Esophagus muscularis mucosa (tissue), 4 donors: ENCODE measurements around the gene RCBTB2. TPM values are rescaled to one million over a fixed set of nuclear protein-coding genes. Genes with fewer than 3 reads are reported as not detected.
A peak's percentile ranks its signal among the peaks of the same experiment; 100 is the strongest.

Experiments used
- DNase-seq: peaks from one replicate; pipeline ENCODE4 v3.0.0-alpha.2; 2017; ENCODE audit errors: extremely low spot score
- H3K27ac ChIP-seq, 4 donors: fragments of 200-600 bp; sonication (generic); replicated peaks in 1 of 4; 1 replicate in 3 of 4; 2 replicates in 1 of 4; pipeline ENCODE4 v1.5.1; 2016 to 2019; ENCODE audit warnings: mild to moderate bottlenecking in 1 of 4
- H3K27me3 ChIP-seq, 4 donors: fragments of 200-600 bp; sonication (generic); one replicate each; pipeline versions ENCODE4 v1.5.1 to v1.6.0; 2016 to 2019
- H3K36me3 ChIP-seq, 4 donors: fragments of 200-600 bp; sonication (generic); one replicate each; pipeline ENCODE4 v1.5.1; 2016 to 2019
- H3K4me1 ChIP-seq, 4 donors: fragments of 200-600 bp; sonication (generic); one replicate each; pipeline ENCODE4 v1.5.1; 2016 to 2019
- H3K4me3 ChIP-seq, 4 donors: fragments of 200-600 bp; sonication (generic); 1 replicate in 2 of 4; 2 replicates in 2 of 4; pipeline ENCODE4 v1.5.1; 2016 to 2019; ENCODE audit warnings: mild to moderate bottlenecking in 4 of 4, moderate library complexity in 1 of 4
- H3K9me3 ChIP-seq, 4 donors: fragments of 200-600 bp; sonication (generic); 1 replicate in 3 of 4; 2 replicates in 1 of 4; pipeline ENCODE4 v1.5.1; 2016 to 2019
- CTCF ChIP-seq, 3 experiments: fragments of 200-600 bp in 2 of 3; fragments of 450-650 bp in 1 of 3; sonication (generic) in 2 of 3; IDR thresholded peaks; one replicate each; pipeline ENCODE4 v1.5.1; 2017 to 2019; ENCODE audit warnings: antibody characterized with exemption in 3 of 3, mild to moderate bottlenecking in 2 of 3, moderate library complexity in 1 of 3
- EP300 ChIP-seq: sonication (generic); formaldehyde crosslinking; IDR thresholded peaks from one replicate; pipeline ENCODE4 v1.6.1; 2017; ENCODE audit warnings: antibody characterized with exemption
- POLR2A ChIP-seq: fragments of 450-650 bp; IDR thresholded peaks from one replicate; pipeline ENCODE4 v1.6.1; 2017; ENCODE audit warnings: antibody characterized with exemption, moderate library complexity, mild to moderate bottlenecking, low read depth
- POLR2AphosphoS5 ChIP-seq, 2 donors: sonication (generic); formaldehyde crosslinking; IDR thresholded peaks; one replicate each; pipeline ENCODE4 v1.6.1; 2017; ENCODE audit warnings: antibody characterized with exemption in 2 of 2
- WGBS: methylation state at CpG from one replicate; pipeline ENCODE4 v1.1.5; 2018; 5-methylcytosine and 5-hydroxymethylcytosine counted together
- intact Hi-C: fragments of 100-400 bp; cut with DNase I; formaldehyde crosslinking; loops from one replicate; pipeline ENCODE4 v1.15.1; 2023
- total RNA-seq, 4 donors: library from RNA; depleted of rRNA; stranded (reverse); fragments of >200 nt; gene quantifications; one replicate each; pipeline versions ENCODE4 v1.1.0 to v1.2.1, GENCODE V29; 2016

Gene RCBTB2
- total RNA-seq, 4 donors from 2014 or later = 10.1 to 14.5 (median 11.0) TPM

- Histone ChIP-seq H3K36me3 (peaks cover 0 to 16% (median 7%) of the 10 kb centered on the region in 4 donors), H3K4me3 (no peak overlapping the region), H3K27ac (no peak overlapping the region), H3K9me3 (no peaks in the 10 kb centered on the region), H3K4me1 (peaks cover 0 to 11% (median 9%) of the 10 kb centered on the region in 4 donors), H3K27me3 (no peaks in the 10 kb centered on the region)
- TF ChIP-seq POLR2AphosphoS5 (IDR thresholded peaks at IDR 0.05) (no peak), CTCF (IDR thresholded peaks at IDR 0.05) (no peak), POLR2A (no peak), EP300 (no peak)
- intact Hi-C loops = no loop called here
- no peak for DNase-seq
- 95% methylated on average over 1 of the region's 1 CpG for WGBS
Observed at GRCh38 chr13:48518083-48518482, 14.8 kb downstream of the RCBTB2 start.

- 88% methylated on average over 6 of the region's 6 CpGs for WGBS
Observed at GRCh38 chr13:48515732-48516131, 17.1 kb downstream of the RCBTB2 start.

GRCh38 chr13:48514793-48515192 lies 18.1 kb downstream of the RCBTB2 start:
- Histone ChIP-seq H3K9me3 (no peaks in the 10 kb centered on the region), H3K27me3 (no peaks in the 10 kb centered on the region), H3K27ac (no peak overlapping the region), H3K4me1 (peaks cover 8 to 11% (median 10%) of the 10 kb centered on the region in 4 donors), H3K4me3 (no peak overlapping the region), H3K36me3 (peaks cover 0 to 28% (median 12%) of the 10 kb centered on the region in 4 donors)
- intact Hi-C loops = no loop called here
- DNase-seq = no peak
- whole genome bisulfite sequencing = 93% methylated on average over 4 of the region's 4 CpGs
- TF ChIP-seq CTCF (IDR thresholded peaks at IDR 0.05) = no peak
- no peak for TF ChIP-seq POLR2A
- TF ChIP-seq POLR2AphosphoS5 (IDR thresholded peaks at IDR 0.05) = no peak
- no peak for TF ChIP-seq EP300

More at GRCh38 chr13:48515732-48516131, 17.1 kb downstream of the RCBTB2 start:
- H3K9me3 ChIP-seq = no peaks in the 10 kb centered on the region
- intact Hi-C loops = no loop called here
- H3K4me3 ChIP-seq = no peak overlapping the region
- no peak for DNase-seq
- H3K36me3 ChIP-seq = peaks cover 0 to 25% (median 9%) of the 10 kb centered on the region in 4 donors
- TF ChIP-seq POLR2AphosphoS5 (IDR thresholded peaks at IDR 0.05) (no peak), CTCF (IDR thresholded peaks at IDR 0.05) (no peak), EP300 (no peak), POLR2A (no peak)
- H3K4me1 ChIP-seq = peaks cover 2 to 11% (median 9%) of the 10 kb centered on the region in 4 donors
- peak overlapping the region in 1 of 4 donors; percentile 8 for H3K27ac ChIP-seq
- H3K27me3 ChIP-seq = no peaks in the 10 kb centered on the region

GRCh38 chr13:48511621-48512230 lies 21.2 kb downstream of the RCBTB2 start:
- TF ChIP-seq EP300 (no peak), POLR2A (no peak), CTCF (IDR thresholded peaks at IDR 0.05) (no peak), POLR2AphosphoS5 (IDR thresholded peaks at IDR 0.05) (no peak)
- Histone ChIP-seq H3K36me3 (peaks cover 0 to 33% (median 7%) of the 10 kb centered on the region in 4 donors), H3K4me3 (no peak overlapping the region), H3K27ac (no peak overlapping the region), H3K4me1 (peaks cover 8 to 11% (median 11%) of the 10 kb centered on the region in 4 donors), H3K9me3 (no peaks in the 10 kb centered on the region), H3K27me3 (no peaks in the 10 kb centered on the region)
- no peak for DNase-seq
- 69% methylated on average over 10 of the region's 10 CpGs for WGBS
- intact Hi-C loops = no loop called here

GRCh38 chr13:48510698-48511097 lies 22.2 kb downstream of the RCBTB2 start:
- Histone ChIP-seq H3K4me3 (no peak overlapping the region), H3K27me3 (no peaks in the 10 kb centered on the region), H3K4me1 (peaks cover 3 to 19% (median 12%) of the 10 kb centered on the region in 4 donors), H3K9me3 (no peaks in the 10 kb centered on the region), H3K36me3 (peaks cover 0 to 36% (median 7%) of the 10 kb centered on the region in 4 donors), H3K27ac (no peak overlapping the region)
- intact Hi-C loops = no loop called here
- 86% methylated on average over 5 of the region's 5 CpGs for WGBS
- no peak for DNase-seq
- TF ChIP-seq POLR2A (no peak), EP300 (no peak), POLR2AphosphoS5 (IDR thresholded peaks at IDR 0.05) (no peak), CTCF (IDR thresholded peaks at IDR 0.05) (no peak)
